ENCODE data around the gene CIROP.

CIROP gene

GRCh38 chr14:23129759-23130316, 25.0 kb upstream of the CIROP start:
- DNase-seq (ENCODE audit: low read depth): no peak

DNA sequence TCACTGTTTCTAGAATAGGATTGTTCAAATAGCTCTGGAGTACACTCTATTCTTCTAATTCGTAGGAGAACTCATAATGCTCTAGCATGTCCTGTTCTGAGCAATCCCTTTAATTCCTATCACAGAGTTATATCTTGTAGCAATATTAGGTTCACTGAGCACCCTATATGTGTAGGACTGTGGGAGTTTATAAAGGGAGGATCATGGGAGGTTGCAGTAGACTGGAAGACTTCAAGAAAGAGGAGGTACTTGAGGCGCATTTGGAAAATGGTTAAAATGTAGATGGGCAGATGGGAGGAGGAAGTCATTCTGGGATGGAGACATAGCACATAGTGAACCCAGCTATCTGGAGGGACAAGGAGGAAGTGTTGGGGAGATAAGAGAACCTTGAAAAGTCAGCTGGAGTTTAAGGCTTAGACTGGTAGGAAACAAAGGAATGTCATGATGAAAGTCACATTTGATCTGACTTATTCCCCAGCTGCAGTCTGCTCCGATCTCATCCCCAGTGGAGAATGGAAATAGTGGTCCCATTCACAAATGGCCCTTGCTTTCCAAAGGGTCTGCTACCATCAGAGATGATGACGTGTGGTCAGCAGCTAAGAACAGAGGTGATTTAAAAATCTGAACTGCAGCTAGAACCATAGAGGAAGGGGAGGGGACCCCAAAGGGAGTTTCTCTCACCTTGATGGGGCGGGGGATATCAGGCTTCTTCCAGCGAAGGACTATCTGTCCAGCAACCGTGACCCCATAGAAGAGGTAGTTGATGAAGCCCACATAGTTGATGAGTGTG, 24.4 kb upstream of the CIROP start:
- DNase-seq (ENCODE audit: low read depth): no peak

DNA sequence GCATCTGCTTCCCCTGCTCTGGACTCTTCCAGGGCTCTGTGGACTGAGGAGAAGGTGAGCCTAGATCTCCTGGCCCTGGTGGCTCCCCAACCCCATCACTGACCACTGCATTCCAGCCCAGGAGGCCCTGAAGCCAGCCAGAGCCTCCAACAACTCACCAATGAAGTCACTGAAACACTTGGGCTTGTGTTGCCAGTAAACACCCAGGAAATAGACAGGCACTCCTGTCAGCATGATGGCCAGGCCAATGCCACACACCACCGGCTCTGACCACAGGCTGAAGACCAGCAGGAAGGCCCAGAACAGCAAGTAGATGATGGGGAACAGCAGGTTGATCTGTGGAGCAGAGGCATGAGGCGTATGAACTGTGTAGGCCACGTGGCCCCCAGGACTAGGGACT, 23.1 kb upstream of the CIROP start:
- DNase-seq (ENCODE audit: low read depth): no peak

- DNase-seq (ENCODE audit: low read depth): no peak
Observed at GRCh38 chr14:23126548-23127278, 21.9 kb upstream of the CIROP start.

DNA sequence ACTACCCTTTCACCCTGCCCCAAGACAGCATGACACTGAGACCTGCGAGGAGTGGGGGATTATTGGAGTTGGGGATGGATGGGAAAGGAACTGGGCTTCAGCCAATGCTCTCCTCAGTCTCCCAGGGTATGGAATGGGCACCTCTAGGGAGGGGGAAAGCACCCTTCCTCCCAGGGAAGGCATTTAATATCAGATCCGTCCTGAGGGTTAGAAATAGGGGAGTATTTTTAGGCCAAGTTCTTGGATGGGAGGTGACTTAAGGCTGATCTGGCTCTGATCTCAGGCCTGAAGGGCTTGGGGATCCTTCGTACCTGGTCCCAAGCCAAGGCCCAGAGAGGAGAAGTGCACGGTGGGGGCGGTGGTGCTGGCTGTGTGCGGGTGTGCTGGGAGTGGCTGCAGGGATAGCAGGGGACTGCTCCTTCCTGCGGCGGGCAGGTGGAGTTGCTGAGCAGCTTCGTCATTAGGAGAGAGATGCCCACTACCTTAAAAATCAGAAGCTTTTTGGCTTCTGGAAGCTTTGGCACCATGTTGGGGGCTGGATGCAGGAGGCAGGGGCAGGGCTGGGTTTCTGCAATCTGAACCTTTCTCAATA, 21.2 kb upstream of the CIROP start:
- no peak for DNase-seq (ENCODE audit: low read depth)

GRCh38 chr14:23125011-23125410, 20.2 kb upstream of the CIROP start:
- DNase-seq (ENCODE audit: low read depth): no peak

- DNase-seq (ENCODE audit: low read depth): no peak
Observed at GRCh38 chr14:23124337-23124954, 19.7 kb upstream of the CIROP start.

- DNase-seq (ENCODE audit: low read depth): no peak
Observed at GRCh38 chr14:23123419-23123818, 18.6 kb upstream of the CIROP start.

DNA sequence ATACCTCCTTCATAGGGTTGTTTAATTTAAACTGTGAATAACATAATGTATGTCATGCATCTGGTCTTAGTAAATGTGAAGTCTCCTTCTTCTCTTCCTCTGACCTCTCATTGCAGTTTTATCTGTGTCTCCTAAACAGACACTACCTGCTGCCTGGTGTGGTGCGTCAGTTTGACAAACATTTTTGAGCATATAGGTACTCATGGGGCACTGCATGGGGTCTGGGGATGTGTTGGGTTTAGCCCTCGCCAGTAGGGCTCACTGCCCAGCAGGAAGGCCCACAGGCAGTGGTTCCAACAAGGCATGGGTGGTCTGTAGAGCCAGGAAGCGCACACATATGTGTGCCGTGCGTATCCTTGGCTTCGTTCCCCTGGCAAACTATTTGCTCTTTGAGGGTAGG, 17.3 kb upstream of the CIROP start:
- no peak for DNase-seq (ENCODE audit: low read depth)

DNA sequence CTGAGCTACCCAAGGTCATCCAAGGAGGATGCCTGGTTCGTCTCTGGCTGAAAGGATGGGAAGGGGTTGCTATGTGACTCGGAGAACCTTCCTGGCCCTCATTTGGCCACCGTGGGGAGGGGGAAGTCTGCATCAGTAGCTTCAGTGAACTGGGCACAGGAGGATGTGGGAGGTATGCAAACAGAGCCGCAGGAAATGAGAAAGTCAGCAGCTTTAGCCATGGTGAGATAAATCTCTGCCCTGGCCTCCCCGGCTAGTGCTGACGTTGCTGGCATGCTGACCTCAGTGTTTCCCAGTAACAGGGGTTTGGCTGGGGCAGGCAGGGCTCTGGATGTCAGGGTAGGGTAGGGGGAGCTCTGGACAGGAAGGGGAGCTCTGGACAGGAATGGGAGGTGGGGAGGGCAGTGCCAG, 16.6 kb upstream of the CIROP start:
- no peak for DNase-seq (ENCODE audit: low read depth)

DNA sequence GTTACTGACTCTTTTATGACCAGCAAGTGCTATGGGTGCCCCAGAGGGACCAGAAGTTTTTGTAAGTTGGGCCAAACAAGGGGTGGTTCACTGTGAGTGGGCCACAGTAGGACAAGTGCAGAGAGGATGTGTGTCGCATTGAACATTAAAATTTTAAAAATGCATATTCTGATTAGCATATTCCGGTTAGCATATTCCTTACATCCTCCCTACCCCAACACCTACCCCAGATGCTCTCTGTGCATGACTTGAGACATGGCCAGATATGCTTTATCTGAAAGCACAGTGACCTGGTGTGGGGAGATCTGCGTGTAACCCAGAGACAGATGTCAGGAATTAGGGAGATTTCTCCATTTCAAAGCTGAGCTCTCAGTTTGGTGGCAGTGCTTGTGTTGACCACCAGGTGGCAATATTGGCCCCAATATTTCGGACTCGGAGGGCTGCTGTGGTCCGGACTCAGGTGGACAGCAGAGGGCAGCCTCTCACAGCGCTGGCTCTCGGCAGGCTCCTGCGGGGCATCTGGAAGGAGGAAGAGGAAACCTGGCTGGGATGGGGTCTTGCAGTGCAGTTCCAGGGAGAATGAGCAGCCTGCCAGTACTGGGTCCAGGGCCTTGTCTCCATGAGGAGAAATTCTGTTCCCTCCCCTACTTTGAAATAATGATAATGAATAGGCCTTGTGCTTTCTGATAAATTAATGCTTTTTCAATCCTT, 15.9 kb upstream of the CIROP start:
- peak; percentile 39 for DNase-seq (ENCODE audit: low read depth)

DNA sequence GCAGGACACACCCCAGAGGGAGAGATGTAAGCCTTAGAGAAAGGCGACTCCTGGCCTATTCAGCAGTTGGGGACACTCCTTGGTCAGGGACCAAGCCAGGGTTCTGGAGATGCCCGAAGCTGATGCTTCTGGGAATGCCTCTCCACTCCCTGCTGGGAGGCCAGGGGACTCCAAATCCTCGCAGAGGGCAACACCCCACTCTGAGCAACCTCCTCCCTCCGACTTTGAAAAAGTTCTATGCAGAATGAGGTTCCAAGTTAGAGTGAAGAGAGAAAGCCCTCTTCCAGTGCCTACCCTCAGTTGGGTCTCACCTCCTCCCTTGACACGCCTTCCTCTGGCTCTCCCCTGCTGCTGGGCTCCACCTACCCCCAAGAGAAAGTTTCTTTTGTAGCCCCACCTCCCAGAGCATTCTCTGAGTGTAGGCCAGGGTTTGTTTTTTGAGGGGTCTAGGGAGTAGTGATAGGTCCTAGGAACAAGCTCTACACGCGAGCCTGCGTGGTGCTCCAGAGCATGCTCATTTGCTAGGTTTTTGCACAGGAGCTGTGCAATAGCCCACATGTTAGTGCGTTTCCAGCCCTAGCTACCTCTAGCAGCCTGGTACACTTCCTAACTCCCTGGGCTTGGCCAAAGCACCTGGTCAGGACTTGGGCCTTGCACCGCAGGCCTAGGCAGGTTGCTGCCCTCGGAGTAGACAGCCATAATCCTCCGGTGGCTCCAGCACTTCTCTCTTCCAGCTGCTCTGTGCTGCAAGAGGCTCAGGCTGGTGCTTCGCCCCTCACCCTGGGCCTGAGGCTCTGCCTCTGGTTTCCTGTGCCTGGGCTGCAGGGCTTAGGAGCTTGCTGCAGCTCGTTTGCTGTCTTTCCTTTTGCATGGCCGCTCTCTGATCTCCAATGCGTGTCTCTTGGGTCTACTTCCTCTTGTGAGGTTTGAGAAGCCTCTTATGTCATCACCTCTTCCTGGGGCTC, 14.9 kb upstream of the CIROP start:
- no peak for DNase-seq (ENCODE audit: low read depth)

- DNase-seq (ENCODE audit: low read depth): no peak
Observed at GRCh38 chr14:23118506-23119362, 13.9 kb upstream of the CIROP start, which contains the start of gene CEBPE. Gene CEBPE, minus strand, starts transcription at chr14:23119255. Its CDS starts 164 bp downstream, at chr14:23119091.

GRCh38 chr14:23117371-23118020, 12.7 kb upstream of the CIROP start:
- DNase-seq (ENCODE audit: low read depth): no peak

DNA sequence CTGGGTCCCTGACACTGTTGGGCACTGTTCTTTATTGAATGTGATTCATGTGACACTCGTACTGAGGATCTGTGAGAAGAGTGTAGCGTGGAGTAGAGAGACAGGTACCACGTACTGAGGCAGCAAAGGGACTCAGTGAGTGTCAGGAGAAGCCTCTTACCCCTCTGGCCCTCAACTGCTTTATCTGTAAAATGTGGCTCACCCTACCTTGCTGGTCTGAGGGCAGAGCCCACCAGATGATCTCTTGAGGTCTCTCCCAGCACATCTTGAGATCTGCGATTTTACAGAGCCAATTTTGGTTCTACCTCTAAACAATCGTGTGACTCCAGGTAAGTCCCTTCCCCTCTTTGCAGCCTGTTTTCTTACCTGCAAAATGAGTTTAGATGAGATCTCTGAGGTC, 11.1 kb upstream of the CIROP start:
- DNase-seq (ENCODE audit: low read depth): no peak

DNA sequence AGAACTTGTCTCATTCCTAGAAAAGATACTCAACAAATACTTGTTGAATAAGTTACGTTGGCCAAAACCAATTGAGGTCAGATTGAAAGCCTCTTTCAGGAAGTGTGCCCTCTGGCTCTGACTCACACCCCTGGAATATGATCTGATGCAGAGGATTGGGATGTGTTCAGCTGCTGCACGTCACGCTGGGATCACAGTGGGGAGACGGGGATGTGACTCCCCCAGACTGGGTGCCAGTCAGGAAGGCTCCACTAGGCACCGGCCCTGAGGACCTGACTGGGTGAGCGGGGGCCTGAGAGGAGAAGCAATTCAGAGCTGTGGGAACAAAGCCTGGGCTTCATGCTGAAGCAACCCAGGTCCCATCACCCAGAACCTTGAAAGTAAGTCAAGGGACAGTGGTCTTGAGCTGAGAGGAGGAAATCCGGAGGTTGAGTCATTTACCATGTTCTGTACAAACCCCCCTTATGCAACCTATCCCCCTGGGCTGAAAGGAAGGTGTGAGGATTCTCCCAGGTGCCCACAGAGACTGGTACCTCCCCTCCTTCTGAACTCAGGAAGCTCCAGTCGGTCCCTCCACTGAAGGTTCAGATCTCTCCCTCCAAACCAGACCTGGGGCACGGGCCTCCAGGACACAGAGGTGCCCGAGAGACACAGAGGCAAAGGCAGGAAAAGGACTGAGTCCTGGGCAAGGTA, 10.4 kb upstream of the CIROP start:
- DNase-seq (ENCODE audit: low read depth): no peak

- DNase-seq (ENCODE audit: low read depth): no peak
Observed at GRCh38 chr14:23114669-23115038, 9.9 kb upstream of the CIROP start.

DNA sequence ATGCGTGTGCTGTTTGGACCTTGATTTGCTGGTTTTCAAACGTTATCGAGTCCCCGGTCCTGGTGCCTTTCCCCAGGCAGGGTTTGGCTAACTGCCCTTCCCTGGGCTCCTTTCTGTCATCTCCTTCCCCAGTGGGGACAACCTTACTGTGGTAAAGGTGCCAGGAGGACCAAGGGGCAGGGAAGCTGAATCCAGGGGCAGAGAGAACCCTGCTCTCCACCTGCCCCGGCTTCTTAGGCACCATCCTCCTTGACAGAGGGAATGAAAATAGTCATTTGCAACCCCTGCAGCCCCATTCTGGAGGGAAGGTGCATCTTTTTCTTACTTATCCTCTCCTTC, 9.3 kb upstream of the CIROP start:
- DNase-seq (ENCODE audit: low read depth): no peak
